Measurements from ENCODE around the gene WDR27. TPM values are rescaled to one million over a fixed set of nuclear protein-coding genes. Genes with fewer than 3 reads are reported as not detected.
A peak's percentile ranks its signal among the peaks of the same experiment; 100 is the strongest.

Gene WDR27
- total RNA-seq, 3 donors from 2014 or later: 30.9 to 60.5 (median 49.1) TPM

- DNase-seq: peak; percentile 50 to 76 (median 76)
- H3K36me3 ChIP-seq (ENCODE audit: low read depth): no peaks in the 10 kb centered on the region
- intact Hi-C loops (cut with DNase I, micrococcal nuclease): no loop called here
- TF ChIP-seq CTCF (IDR thresholded peaks at IDR 0.05): no peak
- H3K9me3 ChIP-seq: no peaks in the 10 kb centered on the region
- H3K4me3 ChIP-seq: peak within 1 kb of the TSS; percentile 64
- ATAC-seq: peak; percentile 63
- H3K4me1 ChIP-seq (ENCODE audit: low read depth): peaks cover 8% of the 10 kb centered on the region
These were observed 22.8 kb upstream of the WDR27 start, which contains the start of gene PHF10 for GRCh38 chr6:169724494-169725124. Gene PHF10 (minus strand): TSS chr6:169724500. CDS start chr6:169723931, 569 bp downstream.

- H3K4me3 ChIP-seq: peak overlapping the region; percentile 60
- intact Hi-C loops (cut with DNase I, micrococcal nuclease): no loop called here
- no peaks in the 10 kb centered on the region for H3K36me3 ChIP-seq (ENCODE audit: low read depth)
- peaks cover 8% of the 10 kb centered on the region for H3K4me1 ChIP-seq (ENCODE audit: low read depth)
- TF ChIP-seq CTCF (IDR thresholded peaks at IDR 0.05): no peak
- ATAC-seq (peak; percentile 46), DNase-seq (peak; percentile 39 to 66 (median 64))
- no peaks in the 10 kb centered on the region for H3K9me3 ChIP-seq
These were observed 22.2 kb upstream of the WDR27 start for GRCh38 chr6:169723991-169724493.

- intact Hi-C loops (cut with DNase I, micrococcal nuclease): no loop called here
- peak overlapping the region; percentile 64 for H3K4me3 ChIP-seq
- peaks cover 8% of the 10 kb centered on the region for H3K4me1 ChIP-seq (ENCODE audit: low read depth)
- no peaks in the 10 kb centered on the region for H3K9me3 ChIP-seq
- TF ChIP-seq CTCF (IDR thresholded peaks at IDR 0.05): no peak
- peak; percentile 67 to 84 (median 82) for DNase-seq
- ATAC-seq: peak; percentile 56
- no peaks in the 10 kb centered on the region for H3K36me3 ChIP-seq (ENCODE audit: low read depth)
These were observed 21.5 kb upstream of the WDR27 start for GRCh38 chr6:169723200-169723909.

- intact Hi-C loops (cut with DNase I, micrococcal nuclease): no loop called here
- no peak for TF ChIP-seq CTCF (IDR thresholded peaks at IDR 0.05)
- Histone ChIP-seq H3K9me3 (no peaks in the 10 kb centered on the region), H3K36me3 (ENCODE audit: low read depth) (no peaks in the 10 kb centered on the region), H3K4me3 (peak overlapping the region; percentile 64), H3K4me1 (ENCODE audit: low read depth) (peaks cover 8% of the 10 kb centered on the region)
- DNase-seq (peak; percentile 56 to 72 (median 58)), ATAC-seq (peak; percentile 66)
These were observed 20.8 kb upstream of the WDR27 start for GRCh38 chr6:169722362-169723199.

GRCh38 chr6:169720207-169720855 is 18.5 kb upstream of the WDR27 start:
- intact Hi-C loops (cut with DNase I, micrococcal nuclease): no loop called here
- Histone ChIP-seq H3K4me3 (no peak overlapping the region), H3K36me3 (ENCODE audit: low read depth) (peaks cover 4% of the 10 kb centered on the region), H3K4me1 (ENCODE audit: low read depth) (peaks cover 8% of the 10 kb centered on the region), H3K9me3 (no peaks in the 10 kb centered on the region)
- DNase-seq: no peak
- ATAC-seq: no peak
- TF ChIP-seq CTCF (IDR thresholded peaks at IDR 0.05): no peak

Measured in mucosa of descending colon (tissue), 3 donors.